ENCODE results near the gene ENOX2. TPM values are rescaled to one million over a fixed set of nuclear protein-coding genes. Genes with fewer than 3 reads are reported as not detected.

The ENOX2 gene
- total and polyA plus RNA-seq, 2 of the 13 experiments (the other 11 are each of a cell fraction or from before 2014, with no cell fraction given), result 5.9 to 8.5 TPM

DNA sequence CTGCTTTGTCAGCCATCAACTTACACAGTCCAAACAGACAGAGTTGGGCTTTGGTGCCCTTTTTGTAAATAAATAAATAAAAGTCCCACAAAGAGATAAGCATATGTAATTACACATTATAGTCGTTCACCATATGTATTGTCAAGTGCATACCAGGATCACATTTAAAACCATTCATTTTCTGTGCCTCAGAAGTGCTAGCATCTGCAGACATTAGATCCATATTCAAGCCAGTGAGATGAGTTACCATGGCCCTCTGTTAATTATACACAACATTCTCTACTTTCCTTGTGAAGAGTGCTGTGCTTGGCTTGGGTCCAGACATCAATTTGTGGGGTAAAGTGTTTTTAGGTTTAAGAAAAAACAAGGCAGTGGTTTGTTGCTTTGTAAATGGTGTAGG, 76.8 kb downstream of the ENOX2 start:
- H3K9me3 ChIP-seq (ENCODE audit: low read length), result no peaks in the 10 kb centered on the region
- in situ Hi-C loops (cut with HindIII; ENCODE audit: extremely low pct_ligation_motif_present, low pct_unique_long_range_greater_than_20kb) (no loop called here), intact Hi-C loops (cut with micrococcal nuclease; ENCODE audit: unreplicated experiment) (no loop called here)
- no TSS peak for BruUV-seq (replicated peaks)
- ATAC-seq, result no peak
- no peaks in the 10 kb centered on the region for H3K4me1 ChIP-seq (ENCODE audit: insufficient read depth, low read length)
- CTCF ChIA-PET (ENCODE audit: low intra/inter-chr PET ratio, low total read pairs), result no interaction called here
- no peak for FAIRE-seq
- H2AFZ ChIP-seq (ENCODE audit: low read length), result no peak overlapping the region
- WGBS (ENCODE audit: low lambda C conversion rate), result 89% methylated on average over 1 of the region's 1 CpG
- H3K9ac ChIP-seq (ENCODE audit: insufficient read depth, low read depth, low read length), result no peak overlapping the region
- H3K4me3 ChIP-seq (replicated peaks in 1 of 3; ENCODE audit: insufficient read depth in 1 of 3, low read depth in 2 of 3, low read length in 3 of 3), result no peak overlapping the region
- TF ChIP-seq NCOA2 (CRISPR knock-in tag; IDR thresholded peaks at IDR 0.05) (no peak), ZNF567 (CRISPR knock-in tag; IDR thresholded peaks at IDR 0.05; ENCODE audit: borderline replicate concordance) (no peak), ZNF703 (CRISPR knock-in tag; IDR thresholded peaks at IDR 0.05; ENCODE audit: borderline replicate concordance) (no peak), NPAS2 (CRISPR knock-in tag; IDR thresholded peaks at IDR 0.05; ENCODE audit: borderline replicate concordance) (no peak), ZNF572 (CRISPR knock-in tag; IDR thresholded peaks at IDR 0.05) (no peak), ZNF24 (IDR thresholded peaks at IDR 0.05) (no peak), ZNF773 (CRISPR knock-in tag; IDR thresholded peaks at IDR 0.05; ENCODE audit: borderline replicate concordance) (no peak), ZNF556 (CRISPR knock-in tag; IDR thresholded peaks at IDR 0.05; ENCODE audit: borderline replicate concordance) (no peak), RAD21 (CRISPR knock-in tag; IDR thresholded peaks at IDR 0.05) (no peak), BCL6 (CRISPR knock-in tag; IDR thresholded peaks at IDR 0.05) (no peak), ZNF382 (CRISPR knock-in tag; IDR thresholded peaks at IDR 0.05; ENCODE audit: borderline replicate concordance) (no peak), NRL (CRISPR knock-in tag; IDR thresholded peaks at IDR 0.05; ENCODE audit: borderline replicate concordance) (no peak), HNRNPL (IDR thresholded peaks at IDR 0.05; ENCODE audit: low read depth, low read length) (no peak), ZNF335 (CRISPR knock-in tag; IDR thresholded peaks at IDR 0.05) (no peak)
- TF ChIP-seq, protein P1, sequence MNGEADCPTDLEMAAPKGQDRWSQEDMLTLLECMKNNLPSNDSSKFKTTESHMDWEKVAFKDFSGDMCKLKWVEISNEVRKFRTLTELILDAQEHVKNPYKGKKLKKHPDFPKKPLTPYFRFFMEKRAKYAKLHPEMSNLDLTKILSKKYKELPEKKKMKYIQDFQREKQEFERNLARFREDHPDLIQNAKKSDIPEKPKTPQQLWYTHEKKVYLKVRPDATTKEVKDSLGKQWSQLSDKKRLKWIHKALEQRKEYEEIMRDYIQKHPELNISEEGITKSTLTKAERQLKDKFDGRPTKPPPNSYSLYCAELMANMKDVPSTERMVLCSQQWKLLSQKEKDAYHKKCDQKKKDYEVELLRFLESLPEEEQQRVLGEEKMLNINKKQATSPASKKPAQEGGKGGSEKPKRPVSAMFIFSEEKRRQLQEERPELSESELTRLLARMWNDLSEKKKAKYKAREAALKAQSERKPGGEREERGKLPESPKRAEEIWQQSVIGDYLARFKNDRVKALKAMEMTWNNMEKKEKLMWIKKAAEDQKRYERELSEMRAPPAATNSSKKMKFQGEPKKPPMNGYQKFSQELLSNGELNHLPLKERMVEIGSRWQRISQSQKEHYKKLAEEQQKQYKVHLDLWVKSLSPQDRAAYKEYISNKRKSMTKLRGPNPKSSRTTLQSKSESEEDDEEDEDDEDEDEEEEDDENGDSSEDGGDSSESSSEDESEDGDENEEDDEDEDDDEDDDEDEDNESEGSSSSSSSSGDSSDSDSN (CRISPR knock-in tag; IDR thresholded peaks at IDR 0.05), result no peak
- TF ChIP-seq, protein P2, sequence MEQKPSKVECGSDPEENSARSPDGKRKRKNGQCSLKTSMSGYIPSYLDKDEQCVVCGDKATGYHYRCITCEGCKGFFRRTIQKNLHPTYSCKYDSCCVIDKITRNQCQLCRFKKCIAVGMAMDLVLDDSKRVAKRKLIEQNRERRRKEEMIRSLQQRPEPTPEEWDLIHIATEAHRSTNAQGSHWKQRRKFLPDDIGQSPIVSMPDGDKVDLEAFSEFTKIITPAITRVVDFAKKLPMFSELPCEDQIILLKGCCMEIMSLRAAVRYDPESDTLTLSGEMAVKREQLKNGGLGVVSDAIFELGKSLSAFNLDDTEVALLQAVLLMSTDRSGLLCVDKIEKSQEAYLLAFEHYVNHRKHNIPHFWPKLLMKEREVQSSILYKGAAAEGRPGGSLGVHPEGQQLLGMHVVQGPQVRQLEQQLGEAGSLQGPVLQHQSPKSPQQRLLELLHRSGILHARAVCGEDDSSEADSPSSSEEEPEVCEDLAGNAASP (CRISPR knock-in tag; IDR thresholded peaks at IDR 0.05; ENCODE audit: borderline replicate concordance), result no peak
- TF ChIP-seq, protein P3, sequence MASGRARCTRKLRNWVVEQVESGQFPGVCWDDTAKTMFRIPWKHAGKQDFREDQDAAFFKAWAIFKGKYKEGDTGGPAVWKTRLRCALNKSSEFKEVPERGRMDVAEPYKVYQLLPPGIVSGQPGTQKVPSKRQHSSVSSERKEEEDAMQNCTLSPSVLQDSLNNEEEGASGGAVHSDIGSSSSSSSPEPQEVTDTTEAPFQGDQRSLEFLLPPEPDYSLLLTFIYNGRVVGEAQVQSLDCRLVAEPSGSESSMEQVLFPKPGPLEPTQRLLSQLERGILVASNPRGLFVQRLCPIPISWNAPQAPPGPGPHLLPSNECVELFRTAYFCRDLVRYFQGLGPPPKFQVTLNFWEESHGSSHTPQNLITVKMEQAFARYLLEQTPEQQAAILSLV (CRISPR knock-in tag; IDR thresholded peaks at IDR 0.05; ENCODE audit: borderline replicate concordance), result no peak
- POLR2A ChIA-PET, result no interaction called here
- no peaks in the 10 kb centered on the region for H4K20me1 ChIP-seq (ENCODE audit: insufficient read depth, low read length)
- no peaks in the 10 kb centered on the region for H3K79me2 ChIP-seq (ENCODE audit: insufficient read depth, low read length)
- no peaks in the 10 kb centered on the region for H3K27me3 ChIP-seq (ENCODE audit: control insufficient read depth in 1 of 2, insufficient read depth in 2 of 2, low read length in 2 of 2)
- no peak overlapping the region for H3K27ac ChIP-seq (ENCODE audit: extremely low read length, insufficient read depth, low read length)
- H3K4me2 ChIP-seq (ENCODE audit: low read depth, low read length), result no peak overlapping the region
- DNase-seq (ENCODE audit: low spot score), result no peak
- H3K36me3 ChIP-seq (replicated peaks in 1 of 2; ENCODE audit: control insufficient read depth in 1 of 2, insufficient read depth in 2 of 2, low read length in 2 of 2), result no peaks in the 10 kb centered on the region

Data from HepG2 (cell line).